ENCODE data around the gene ADISSP.

GRCh38 chr20:3729811-3730540, 37.6 kb downstream of the ADISSP start:
- TF ChIP-seq MAFK (IDR thresholded peaks at IDR 0.05; ENCODE audit: low read length) (no peak), ZNF274 (IDR thresholded peaks at IDR 0.05; ENCODE audit: borderline replicate concordance, low read depth, low read length) (no peak), KAT8 (IDR thresholded peaks at IDR 0.05; ENCODE audit: low read depth) (no peak), ZBTB34 (CRISPR knock-in tag; IDR thresholded peaks at IDR 0.05) (no peak), CTCF (IDR thresholded peaks at IDR 0.05 in 2 of 3, conservative IDR thresholded peaks at IDR 0.05 in 1 of 3; ENCODE audit: insufficient read depth in 2 of 3, low read depth in 1 of 3, low read length in 3 of 3) (no peak), PTRF (tag; IDR thresholded peaks at IDR 0.05) (no peak)

Data from K562 (cell line).